DOHH2 (cell line): ENCODE measurements around the gene LAMC1.

Experiments used
- EZH2phosphoT487 ChIP-seq: fragments of 200-600 bp; sonication (generic); IDR thresholded peaks from 2 replicates; pipeline ENCODE4 v1.6.1; 2017; ENCODE audit warnings: borderline replicate concordance, mild to moderate bottlenecking, antibody characterized with exemption, low read length, moderate library complexity, mixed read lengths
- TF ChIP-seq, protein P1 (sequence below): fragments of 200-600 bp; sonication (generic); IDR thresholded peaks from one replicate; pipeline ENCODE4 v1.5.1; 2014; ENCODE audit warnings: antibody characterized with exemption, mild to moderate bottlenecking, low read depth, low read length; ENCODE audit not compliant: poor library complexity, severe bottlenecking

DNA sequence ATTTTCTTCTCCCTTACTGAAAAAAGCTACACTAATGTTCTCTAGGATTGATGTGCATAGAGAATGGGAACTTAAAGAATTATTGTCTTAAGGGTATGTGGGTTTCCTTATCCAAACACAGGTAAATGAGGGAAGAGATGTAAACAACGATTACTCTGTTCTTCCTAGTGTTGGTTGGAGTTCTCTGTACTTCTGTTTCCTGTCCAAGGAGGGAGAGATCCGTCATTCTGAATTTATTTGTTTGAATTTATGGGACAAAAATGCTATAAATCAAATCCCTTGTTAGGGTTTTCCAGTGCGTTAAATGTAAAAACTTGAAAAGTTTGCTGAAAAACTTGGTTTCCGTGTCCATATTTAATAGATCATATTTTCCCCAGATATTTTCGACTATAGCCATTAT lies 29.6 kb downstream of the LAMC1 start:
- TF ChIP-seq, protein P1, sequence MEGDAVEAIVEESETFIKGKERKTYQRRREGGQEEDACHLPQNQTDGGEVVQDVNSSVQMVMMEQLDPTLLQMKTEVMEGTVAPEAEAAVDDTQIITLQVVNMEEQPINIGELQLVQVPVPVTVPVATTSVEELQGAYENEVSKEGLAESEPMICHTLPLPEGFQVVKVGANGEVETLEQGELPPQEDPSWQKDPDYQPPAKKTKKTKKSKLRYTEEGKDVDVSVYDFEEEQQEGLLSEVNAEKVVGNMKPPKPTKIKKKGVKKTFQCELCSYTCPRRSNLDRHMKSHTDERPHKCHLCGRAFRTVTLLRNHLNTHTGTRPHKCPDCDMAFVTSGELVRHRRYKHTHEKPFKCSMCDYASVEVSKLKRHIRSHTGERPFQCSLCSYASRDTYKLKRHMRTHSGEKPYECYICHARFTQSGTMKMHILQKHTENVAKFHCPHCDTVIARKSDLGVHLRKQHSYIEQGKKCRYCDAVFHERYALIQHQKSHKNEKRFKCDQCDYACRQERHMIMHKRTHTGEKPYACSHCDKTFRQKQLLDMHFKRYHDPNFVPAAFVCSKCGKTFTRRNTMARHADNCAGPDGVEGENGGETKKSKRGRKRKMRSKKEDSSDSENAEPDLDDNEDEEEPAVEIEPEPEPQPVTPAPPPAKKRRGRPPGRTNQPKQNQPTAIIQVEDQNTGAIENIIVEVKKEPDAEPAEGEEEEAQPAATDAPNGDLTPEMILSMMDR, result no peak
- no peak for TF ChIP-seq EZH2phosphoT487
